ENCODE measurements around the gene AMIGO3.
"Not testable (repeated sequence)": the region's sequence is repeated elsewhere in the genome, so short reads cannot be mapped to it uniquely, and the experiment has no call there.

The AMIGO3 gene

DNA sequence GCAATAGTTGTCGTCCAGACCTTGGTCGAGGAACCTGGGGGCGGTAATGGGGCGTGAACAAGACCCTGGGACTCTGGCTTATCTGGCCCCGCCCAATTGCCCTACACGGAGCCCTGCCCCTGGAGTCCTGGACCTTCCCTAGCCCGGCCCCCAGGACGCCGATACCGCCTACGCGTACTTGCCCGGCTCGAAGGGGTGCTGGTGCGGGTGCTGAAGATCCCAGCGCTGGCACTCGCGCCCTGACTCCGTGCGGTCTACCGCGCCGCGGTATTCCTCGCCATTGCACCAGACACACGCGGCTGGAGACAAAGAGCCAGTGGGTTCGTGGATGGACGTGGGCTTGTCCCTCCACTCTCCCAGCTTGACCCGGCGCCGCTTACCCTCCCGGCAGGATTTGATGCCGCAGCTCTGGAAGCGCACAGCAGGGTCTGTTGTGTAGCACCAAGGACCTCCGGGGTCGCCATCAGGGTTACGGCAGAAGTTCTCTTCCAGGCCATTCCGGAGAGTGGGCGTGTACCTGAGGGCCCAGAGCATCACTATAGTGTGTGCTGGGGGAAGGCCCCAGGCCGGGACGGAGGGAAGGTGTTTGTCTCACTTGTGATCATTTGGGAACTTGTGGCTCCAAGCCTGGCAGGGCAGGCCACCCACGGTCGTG, 32.6 kb downstream of the AMIGO3 start:
- FAIRE-seq: not testable (repeated sequence)

DNA sequence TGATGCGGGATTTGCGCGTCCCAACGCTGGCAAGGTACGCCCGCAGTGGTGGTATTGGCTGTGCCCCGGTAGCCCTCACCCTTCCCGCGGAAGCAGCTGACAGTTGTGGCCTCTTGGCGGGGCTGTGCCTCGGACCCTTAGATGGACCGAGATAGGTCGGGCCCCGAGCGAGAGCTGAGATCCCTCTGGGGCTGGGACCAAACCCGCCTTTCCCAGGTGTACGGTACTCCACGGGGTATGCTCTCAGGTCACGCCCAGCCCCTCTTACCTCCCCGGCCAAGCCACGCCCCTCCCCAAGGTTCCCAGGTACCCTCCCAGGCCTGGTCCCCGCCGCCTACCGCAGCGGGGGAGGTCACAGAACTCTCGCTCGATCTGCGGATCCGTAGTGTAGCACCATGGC, 33.1 kb downstream of the AMIGO3 start:
- not testable (repeated sequence) for FAIRE-seq

DNA sequence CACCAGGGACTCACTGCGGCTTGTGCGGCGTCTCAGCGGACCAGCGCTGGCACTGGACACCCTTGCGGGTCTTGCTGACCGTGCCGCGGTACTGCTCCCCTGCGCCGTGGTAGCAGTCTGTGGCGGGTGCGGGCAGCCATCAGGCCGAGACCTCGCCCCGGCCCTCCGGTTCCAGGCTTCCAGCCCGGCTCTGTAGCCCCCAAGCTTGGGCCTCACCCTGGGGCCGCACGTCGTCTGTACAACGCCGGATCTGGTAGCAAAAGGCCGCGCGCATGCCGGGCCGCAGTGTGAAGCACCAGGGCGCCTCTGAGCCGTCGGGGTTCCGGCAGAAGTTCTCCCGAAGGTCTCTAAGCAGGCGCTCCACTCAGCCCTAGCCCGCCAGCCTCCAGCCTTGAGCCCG, 33.6 kb downstream of the AMIGO3 start:
- not testable (repeated sequence) for FAIRE-seq

DNA sequence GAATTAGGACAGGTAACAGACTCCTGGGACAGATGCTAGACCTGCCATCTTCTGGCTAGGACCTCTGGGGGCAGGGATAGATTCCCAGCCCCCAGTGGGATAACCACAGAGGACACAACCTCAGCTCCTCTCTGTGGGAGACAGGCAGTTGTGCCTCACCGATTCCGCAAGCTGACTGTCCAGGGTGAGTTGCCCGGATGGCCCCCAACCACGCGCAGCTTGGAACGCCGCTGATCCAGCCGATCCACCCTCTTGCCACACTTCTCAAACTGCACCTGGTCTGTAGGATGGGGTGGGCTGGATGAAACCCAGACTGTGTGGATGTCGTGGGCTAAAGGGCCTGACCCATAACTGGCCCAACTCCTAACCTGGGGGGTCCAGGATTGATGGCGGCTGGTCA, 34.4 kb downstream of the AMIGO3 start:
- FAIRE-seq: not testable (repeated sequence)

DNA sequence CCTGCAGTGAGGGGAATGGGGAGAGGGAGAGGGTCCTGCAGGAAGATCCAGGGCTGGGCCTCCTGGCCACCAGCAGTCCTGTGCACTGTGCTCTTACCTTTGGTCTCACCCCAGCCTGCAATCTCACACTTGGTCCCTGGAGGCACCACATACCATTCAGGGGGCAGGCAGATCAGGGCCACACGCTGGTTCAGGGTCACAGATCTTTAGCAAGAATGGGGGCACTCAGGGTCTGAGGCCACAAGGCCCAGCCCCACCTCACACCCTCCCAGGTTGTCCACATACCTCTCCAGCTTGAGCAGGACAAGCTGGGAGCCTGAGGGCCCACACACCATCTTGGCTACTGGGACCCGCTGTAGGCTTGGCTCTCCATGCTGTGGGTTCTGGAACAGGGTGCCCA, 35.0 kb downstream of the AMIGO3 start:
- not testable (repeated sequence) for FAIRE-seq

DNA sequence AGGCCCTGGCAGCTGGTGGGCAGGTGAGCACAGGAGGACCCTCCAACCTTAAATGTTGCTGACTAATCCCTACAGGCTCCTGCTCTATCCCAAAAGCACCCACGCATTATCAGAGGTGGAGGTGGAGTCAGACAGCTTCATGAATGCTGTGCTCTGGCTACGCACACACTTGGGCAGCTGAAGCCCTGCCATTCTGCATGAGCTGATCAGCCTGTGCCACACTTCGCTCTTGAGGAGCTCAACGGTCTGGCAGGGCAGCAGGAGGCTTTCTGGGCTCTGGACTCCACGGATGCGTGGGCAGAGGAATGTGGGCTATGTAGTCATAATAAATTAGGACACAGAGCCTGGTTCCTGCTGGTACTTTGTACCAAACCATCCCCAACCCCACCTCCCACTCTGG, 36.3 kb downstream of the AMIGO3 start:
- no peak for FAIRE-seq

DNA sequence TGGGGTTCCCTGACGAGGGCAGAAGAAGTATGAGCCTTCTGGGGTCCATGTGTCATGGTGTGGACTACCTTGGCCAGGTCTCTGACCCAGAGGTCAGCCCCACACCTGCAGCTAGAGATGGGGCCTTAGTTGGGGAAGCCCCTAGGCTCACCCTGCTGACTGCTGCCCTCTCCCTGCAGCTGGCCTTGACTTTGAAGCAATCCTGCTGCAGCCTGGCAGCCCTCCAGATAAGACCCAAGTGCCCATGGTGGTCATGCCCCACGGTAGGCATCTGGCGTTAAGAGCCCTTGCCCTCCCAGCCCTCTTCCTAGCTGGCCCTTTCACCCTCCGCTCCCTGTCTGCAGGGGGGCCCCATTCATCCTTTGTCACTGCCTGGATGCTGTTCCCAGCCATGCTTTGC, 37.9 kb downstream of the AMIGO3 start:
- FAIRE-seq: no peak

DNA sequence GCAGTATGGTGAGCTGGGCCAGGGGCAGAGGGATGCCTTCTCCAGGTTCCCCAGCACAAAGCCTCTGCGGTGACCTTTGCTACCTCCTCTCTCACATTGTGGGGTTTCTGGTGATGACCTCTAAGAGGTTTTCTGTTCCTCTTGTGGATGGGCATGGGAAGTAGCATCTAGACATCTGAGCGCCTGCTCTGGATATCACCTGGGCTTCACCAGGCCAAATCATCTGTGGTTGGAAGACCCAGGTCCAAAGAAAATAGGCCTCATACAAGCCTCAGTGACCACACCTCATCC, 38.3 kb downstream of the AMIGO3 start:
- no peak for FAIRE-seq

DNA sequence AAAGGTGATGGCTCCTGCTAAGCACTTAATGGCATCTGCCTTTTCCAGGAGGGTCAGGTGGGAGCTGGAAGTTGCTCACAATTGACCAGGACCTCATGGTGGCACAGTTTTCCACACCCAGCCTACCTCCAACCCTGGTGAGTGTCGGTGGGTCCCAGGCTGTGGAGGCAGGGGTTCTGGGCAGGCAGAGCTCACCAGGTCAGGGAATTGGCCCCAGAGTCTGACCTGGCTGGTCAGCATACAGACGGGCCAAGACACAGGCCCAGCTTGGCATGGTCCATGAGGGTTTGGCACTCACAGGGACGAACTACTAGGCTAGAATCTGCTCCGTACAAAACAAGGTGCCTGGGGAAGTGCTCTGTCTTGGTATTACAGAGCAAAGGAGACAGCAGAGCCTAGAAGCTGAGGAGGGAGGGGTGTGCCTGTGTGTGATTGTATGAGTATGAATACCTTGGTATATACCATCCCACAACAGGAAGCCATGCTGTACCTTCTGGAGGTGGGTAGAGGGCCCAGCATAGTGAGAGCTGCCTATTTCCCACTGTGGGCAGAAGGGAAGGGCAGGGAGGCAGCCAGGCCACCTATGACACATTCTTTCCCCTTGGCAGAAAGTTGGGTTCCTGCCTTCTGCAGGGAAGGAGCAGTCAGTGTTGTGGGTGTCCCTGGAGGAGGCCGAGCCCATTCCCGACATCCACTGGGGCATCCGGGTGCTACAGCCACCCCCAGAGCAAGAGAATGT, 38.8 kb downstream of the AMIGO3 start:
- no peak for FAIRE-seq

DNA sequence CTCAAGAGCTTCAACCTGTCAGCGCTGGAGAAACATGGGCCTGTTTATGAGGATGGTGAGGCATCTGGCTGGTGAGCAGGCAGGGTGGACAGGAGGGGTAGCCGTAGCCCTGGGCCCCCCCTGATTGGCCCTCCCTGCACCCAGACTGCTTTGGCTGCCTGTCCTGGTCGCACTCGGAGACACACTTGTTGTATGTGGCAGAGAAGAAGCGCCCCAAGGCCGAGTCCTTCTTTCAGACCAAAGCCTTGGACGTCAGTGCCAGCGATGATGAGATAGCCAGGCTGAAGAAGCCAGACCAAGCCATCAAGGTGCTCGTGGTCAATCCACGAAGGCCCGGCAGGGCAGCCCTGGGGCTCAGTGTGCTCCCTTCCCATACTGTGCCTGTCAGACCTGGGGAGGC, 43.6 kb downstream of the AMIGO3 start:
- FAIRE-seq: no peak

DNA sequence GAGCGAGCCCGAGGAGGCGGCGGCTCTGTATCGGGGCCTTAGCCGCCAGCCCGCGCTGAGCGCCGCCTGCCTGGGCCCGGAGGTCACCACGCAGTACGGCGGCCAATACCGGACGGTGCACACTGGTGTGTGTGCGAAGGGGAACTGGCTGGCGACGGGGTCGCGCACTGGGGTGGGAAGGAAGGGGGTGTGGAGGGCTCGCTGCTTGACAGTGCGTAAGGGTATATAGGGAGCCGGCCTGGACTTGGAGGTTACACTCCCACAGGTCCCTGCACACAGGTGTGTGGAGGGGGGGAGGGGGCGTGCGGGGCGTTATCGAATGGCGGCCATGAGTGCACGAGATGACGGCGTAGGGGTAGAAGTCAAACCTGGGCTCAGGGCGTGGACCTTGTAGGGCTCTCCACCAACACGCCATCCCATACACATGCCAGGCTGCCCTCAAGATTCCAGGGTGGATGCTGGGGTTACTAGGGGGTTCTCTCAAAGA, 44.9 kb downstream of the AMIGO3 start:
- FAIRE-seq: no peak

DNA sequence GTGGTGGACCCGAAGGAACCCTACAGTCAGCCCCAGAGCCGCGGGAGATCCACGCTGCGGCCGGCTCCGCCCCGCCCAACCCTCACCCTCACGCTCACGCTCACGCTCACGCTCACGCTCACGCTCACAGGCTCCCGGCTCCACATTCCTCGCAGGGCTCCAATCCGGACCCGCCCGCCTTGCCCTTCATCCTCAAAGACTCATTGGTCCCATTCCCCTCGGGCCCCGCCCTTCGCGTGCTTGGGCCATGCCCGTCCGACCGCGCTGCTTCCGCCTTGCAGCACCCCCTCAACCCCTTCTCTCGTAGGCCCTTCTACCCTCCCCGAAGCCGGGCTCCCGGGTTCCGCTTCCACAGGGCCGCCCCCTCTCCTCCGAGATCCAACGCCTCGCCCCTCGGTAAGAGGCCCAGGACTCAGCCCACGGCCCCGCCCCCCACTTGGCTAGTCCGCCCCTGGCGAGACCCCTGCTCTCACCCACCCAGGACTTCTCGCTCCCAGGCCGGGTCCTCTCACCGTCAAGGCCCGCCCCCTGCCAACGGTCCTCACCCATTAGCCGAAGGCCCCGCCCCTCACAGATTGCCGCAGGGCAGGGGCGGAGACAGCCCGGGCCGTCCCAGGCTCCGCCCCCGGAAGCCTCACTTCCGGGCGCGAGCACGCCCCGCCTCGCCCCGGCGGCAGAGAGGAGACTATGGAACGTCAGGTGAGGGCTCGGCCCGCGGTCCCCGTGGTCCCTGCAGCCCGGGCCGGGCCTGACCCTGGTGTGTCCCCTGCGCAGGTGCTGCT, 45.6 kb downstream of the AMIGO3 start, which contains the start of gene APEH:
Gene APEH (plus strand): TSS at position 637 of the 782 bp plus-strand sequence. CDS start 51 bp downstream, at position 688.
- no peak for FAIRE-seq

DNA sequence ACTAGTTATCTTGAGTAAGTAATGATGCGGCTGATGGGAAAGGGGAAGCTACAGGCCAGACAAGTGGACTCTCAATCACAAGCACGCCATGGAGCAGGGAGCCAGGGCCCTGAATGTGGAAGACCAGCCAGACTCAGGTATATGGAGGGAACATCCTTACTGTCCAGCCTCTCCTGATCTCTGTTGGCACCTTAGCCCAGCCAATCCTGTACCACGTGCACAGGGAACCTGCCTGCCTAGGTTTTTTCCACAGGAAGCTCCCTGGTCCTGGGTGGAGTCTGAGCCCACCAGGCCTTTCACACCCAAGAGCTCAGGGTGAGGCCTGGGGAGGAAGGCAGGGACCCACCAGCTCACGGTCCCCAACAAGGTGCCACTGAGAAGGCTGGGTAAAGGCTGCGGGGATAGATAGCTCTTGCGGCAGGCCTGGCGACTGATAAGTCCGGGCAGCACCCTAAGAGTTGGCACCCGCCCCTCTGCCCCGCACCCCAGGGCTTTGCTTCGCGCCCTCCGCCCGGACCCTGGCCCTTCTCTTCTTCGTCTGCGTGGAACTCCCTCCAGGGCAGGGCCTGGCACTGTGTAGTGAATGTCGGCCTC, 46.3 kb downstream of the AMIGO3 start:
- no peak for FAIRE-seq

DNA sequence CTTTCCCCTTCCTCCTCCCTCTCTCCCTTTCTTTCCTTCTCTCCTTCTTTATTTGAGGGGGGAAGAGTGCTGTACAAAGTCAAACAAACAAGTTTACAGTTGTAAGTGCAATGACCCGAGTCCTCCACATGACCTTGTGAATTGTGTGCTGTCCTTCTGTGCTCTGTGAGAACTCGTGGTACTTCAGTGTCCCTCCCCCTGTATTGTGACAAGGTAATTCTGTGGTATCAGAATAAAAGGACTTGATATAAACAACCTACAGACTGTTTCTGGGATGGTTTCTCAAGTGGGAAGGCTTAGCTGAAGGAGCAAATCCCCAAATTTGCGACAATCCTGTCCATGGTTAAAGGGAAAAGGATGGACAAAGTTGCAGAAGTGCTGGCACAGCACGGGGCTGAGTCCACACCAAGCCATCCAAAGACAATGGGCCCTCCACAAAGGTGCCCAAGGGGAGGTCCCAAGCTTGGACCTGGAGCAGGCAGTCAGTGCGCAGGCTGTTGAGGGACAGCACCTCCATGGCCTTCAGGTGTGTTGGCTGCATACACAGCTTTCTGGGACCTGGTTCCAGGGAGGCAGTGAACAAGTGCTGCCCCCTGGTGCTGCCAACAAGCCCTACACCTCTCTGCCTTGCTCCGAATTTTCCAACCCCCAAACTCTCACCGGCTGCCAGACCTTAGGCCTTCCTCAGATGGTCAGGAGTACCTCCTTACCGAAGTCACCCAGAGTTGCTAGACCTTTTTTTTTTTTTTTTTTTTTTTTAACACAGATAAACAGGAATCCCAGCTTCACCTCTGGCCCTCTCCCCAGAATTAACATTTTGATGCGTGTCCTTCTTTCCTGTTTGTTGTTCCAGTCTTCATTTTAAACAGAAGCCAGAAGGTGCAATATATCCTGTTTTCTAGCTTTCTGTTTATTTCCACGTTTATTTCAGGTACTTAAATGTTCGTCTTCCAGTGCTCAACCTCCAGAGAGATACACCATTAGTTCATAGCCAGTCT, 47.9 kb downstream of the AMIGO3 start:
- no peak for FAIRE-seq

DNA sequence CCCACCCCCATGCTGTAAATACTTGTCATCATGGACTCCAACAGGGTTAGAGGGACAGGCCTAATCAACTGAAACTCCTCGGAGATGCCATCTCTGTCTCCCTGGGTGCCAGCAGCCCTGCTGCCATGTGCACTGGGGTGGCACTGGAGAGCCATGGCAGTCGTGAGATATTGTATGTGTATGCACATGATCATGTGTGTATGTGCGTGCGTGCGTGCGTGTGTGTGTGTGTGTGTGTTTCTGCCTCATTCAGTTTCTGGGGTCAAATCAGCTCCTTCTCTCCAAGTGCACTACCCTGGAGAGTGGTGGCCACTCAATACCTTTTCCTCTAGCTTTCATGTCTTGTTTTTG, 48.6 kb downstream of the AMIGO3 start:
- no peak for FAIRE-seq

DNA sequence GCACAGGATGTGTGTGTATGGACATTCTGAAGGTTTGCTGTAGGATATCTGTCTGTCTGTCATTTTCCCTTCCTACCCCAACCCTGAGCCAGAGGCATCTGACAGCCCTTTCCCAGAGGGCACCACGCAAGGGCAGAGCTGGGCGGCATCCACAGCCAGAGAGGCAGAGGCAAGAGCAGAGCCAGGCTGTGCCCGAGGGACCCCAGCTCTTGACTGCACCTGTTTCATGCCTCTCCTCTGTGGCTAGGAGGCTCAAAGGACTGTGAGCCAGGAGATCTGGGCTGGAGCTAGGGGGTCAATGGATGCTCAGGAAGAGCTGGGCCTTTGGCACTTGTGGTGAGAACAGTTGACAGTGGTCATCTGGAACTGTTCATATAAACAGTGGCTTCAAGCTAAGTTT, 50.1 kb downstream of the AMIGO3 start:
- no peak for FAIRE-seq

DNA sequence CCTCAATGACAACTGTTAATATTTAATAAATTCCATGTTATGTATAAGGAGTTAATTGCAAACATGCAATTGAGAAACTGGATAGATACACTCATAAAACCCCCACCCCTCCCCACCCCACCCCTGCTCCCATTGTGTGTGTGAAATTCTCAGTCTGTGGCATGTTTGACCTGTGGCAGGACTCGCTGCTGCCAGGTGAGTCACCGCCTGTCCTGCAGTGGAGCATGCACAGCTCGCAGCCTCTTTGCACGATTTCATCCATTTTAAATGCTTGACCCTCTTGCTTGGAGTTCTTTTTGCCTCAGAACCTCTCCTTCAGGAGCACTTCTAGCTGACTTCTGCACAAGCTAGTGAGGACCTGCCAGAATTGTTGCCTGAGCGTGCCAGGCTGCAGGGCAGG, 50.6 kb downstream of the AMIGO3 start:
- no peak for FAIRE-seq

DNA sequence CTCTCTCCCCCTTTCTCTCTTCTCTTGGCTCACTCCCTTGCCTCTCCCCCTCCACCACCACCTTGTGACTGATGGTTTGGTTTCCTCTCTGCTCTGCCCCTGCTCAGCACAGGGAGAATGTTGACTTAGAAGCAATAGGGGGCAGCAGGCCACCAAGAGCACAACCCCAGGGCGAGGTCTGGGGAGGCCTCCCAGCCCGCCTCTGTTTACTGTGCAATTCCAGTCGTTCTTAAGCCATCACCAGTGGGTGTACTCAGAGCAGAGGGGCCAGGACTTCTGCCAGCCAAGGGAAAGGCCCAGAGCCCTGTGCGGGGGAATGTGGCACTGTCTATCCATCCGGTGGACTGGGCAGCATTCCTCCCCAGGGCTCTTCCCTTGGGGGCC, 51.1 kb downstream of the AMIGO3 start:
- no peak for FAIRE-seq

DNA sequence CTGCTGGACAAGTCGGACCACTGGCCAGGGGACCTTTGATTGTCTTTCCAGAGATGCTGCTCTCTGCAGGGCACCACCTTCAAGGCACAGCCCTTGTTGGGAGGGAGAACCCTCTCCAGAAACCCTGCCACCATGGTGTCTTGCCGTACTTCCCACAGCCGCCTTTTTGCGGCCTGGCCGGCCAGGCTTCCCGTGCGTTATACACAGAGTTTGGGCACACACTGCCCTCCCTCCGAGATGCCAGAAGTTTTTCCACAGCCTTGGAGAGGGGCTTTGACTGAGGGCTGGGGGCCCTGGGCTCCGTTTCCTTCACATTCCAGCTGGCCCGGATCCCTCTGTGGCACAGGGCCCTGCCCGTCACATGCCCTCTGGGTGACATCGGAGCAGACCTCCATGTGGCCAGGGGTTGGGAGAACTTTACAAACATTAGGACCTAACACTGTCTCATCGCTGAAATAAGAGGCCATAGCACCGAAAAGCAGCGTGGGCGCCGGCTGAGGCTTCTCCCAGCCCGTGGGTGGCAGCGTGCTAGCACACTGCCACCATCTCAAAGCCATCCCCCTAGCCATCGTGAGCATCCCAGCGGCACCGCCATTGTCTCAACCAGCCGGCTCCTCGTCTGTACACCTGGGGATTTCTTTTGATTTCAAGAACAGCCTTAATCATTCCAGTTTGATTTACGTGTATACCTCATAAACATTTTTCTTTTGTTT, 51.6 kb downstream of the AMIGO3 start:
- FAIRE-seq: no peak
